Keratinocyte (primary cell): ENCODE results near the gene NALF2. TPM values are rescaled to one million over a fixed set of nuclear protein-coding genes. Genes with fewer than 3 reads are reported as not detected.

Experiments used
- DNase-seq: peaks from one replicate; pipeline ENCODE4 v3.0.0-alpha.2; 2011; ENCODE audit warnings: low read depth, missing footprints, low spot score
- FAIRE-seq: peaks from 2 replicates; lab custom pipeline; 2011; peaks lifted over from hg19 to GRCh38; lab: Jason Lieb, UNC
- H2AFZ ChIP-seq: 2 replicates; pipeline ENCODE4 v1.6.0; 2012; ENCODE audit warnings: low read length, control low read depth, inconsistent platforms; ENCODE audit not compliant: control insufficient read depth
- H3K27ac ChIP-seq: 2 replicates; pipeline ENCODE4 v1.5.1; 2011; ENCODE audit warnings: low read length; ENCODE audit not compliant: control insufficient read depth, insufficient read depth
- H3K27me3 ChIP-seq: 3 replicates; pipeline ENCODE4 v1.6.0; 2011; ENCODE audit warnings: low read length; ENCODE audit not compliant: control insufficient read depth, insufficient read depth; ENCODE audit errors: extremely low read depth
- H3K36me3 ChIP-seq, 2 experiments: 2 replicates in 1 of 2; 3 replicates in 1 of 2; pipeline ENCODE4 v1.5.1; 2011; ENCODE audit warnings: low read length in 2 of 2, mild to moderate bottlenecking in 1 of 2; ENCODE audit not compliant: control insufficient read depth in 2 of 2, insufficient read depth in 2 of 2; ENCODE audit errors: extremely low read depth in 1 of 2
- H3K4me1 ChIP-seq: 3 replicates; pipeline ENCODE4 v1.5.1; 2011; ENCODE audit warnings: low read length; ENCODE audit not compliant: control insufficient read depth, insufficient read depth; ENCODE audit errors: extremely low read depth
- H3K4me2 ChIP-seq: 3 replicates; pipeline ENCODE4 v1.6.0; 2011; ENCODE audit warnings: low read depth, low read length; ENCODE audit not compliant: control insufficient read depth, insufficient read depth; ENCODE audit errors: extremely low read depth
- H3K4me3 ChIP-seq, 3 experiments: fragments of 200-600 bp in 1 of 3; sonication (generic) in 1 of 3; 2 replicates in 2 of 3; 3 replicates in 1 of 3; pipeline ENCODE4 v1.5.1; 2011 to 2016; ENCODE audit warnings: low read length in 3 of 3, mild to moderate bottlenecking in 3 of 3, control low read depth in 2 of 3, inconsistent platforms in 1 of 3, low read depth in 1 of 3, mixed read lengths in 1 of 3, mixed run types in 1 of 3, moderate library complexity in 1 of 3; ENCODE audit not compliant: control insufficient read depth in 2 of 3, insufficient read depth in 2 of 3; ENCODE audit errors: extremely low read depth in 1 of 3
- H3K79me2 ChIP-seq: 2 replicates; pipeline ENCODE4 v1.6.0; 2012; ENCODE audit warnings: low read length; ENCODE audit not compliant: control insufficient read depth, insufficient read depth
- H3K9ac ChIP-seq: 3 replicates; pipeline ENCODE4 v1.6.0; 2011; ENCODE audit warnings: low read length; ENCODE audit not compliant: control insufficient read depth, insufficient read depth; ENCODE audit errors: extremely low read depth
- H3K9me1 ChIP-seq: 3 replicates; pipeline ENCODE4 v1.6.0; 2011; ENCODE audit warnings: low read length; ENCODE audit not compliant: control insufficient read depth, insufficient read depth; ENCODE audit errors: extremely low read depth
- H3K9me3 ChIP-seq: 2 replicates; pipeline ENCODE4 v1.5.1; 2012; ENCODE audit warnings: low read depth, low read length; ENCODE audit not compliant: control insufficient read depth
- H4K20me1 ChIP-seq: 3 replicates; pipeline ENCODE4 v1.6.0; 2011; ENCODE audit warnings: low read length; ENCODE audit not compliant: control insufficient read depth, insufficient read depth; ENCODE audit errors: extremely low read depth
- EZH2 ChIP-seq: IDR thresholded peaks from one replicate; pipeline ENCODE4 v1.6.1; 2012; ENCODE audit warnings: inconsistent platforms, mild to moderate bottlenecking, low read length, moderate library complexity
- dilution Hi-C: fragments of 300-500 bp; cut with MboI; formaldehyde crosslinking; loops from one replicate; pipeline ENCODE4 v1.7.0; 2020; ENCODE audit warnings: low sequenced_read_pairs; ENCODE audit not compliant: extremely low pct_ligation_motif_present
- polyA plus RNA-seq, 5 experiments: library from polyadenylated mRNA; depleted of rRNA in 3 of 5; stranded (reverse) in 3 of 5; stranded (forward) in 1 of 5; unstranded in 1 of 5; fragments of >200 nt; gene quantifications; 1 replicate in 1 of 5; 2 replicates in 3 of 5; 3 replicates in 1 of 5; pipeline versions ENCODE4 v1.2.1 to v1.2.3, GENCODE V29; 2011 to 2012; ENCODE audit warnings: missing spikeins in 2 of 5, low read depth in 1 of 5, low replicate concordance in 1 of 5
- TF ChIP-seq, protein P1 (sequence below), 3 experiments: IDR thresholded peaks in 1 of 3; conservative IDR thresholded peaks in 1 of 3; optimal IDR thresholded peaks in 1 of 3; 2 replicates in 2 of 3; 3 replicates in 1 of 3; pipeline versions ENCODE3 to v1.5.1; 2011; ENCODE audit warnings: low read length in 3 of 3, mild to moderate bottlenecking in 3 of 3, moderate library complexity in 2 of 3, control low read depth in 1 of 3, inconsistent platforms in 1 of 3; ENCODE audit not compliant: insufficient read depth in 2 of 3; ENCODE audit errors: extremely low read depth in 1 of 3

NALF2 gene
- polyA plus RNA-seq, 1 donor (not counting 4 experiments of a cell fraction or from before 2014, with no cell fraction given) = 2.5 TPM

DNA sequence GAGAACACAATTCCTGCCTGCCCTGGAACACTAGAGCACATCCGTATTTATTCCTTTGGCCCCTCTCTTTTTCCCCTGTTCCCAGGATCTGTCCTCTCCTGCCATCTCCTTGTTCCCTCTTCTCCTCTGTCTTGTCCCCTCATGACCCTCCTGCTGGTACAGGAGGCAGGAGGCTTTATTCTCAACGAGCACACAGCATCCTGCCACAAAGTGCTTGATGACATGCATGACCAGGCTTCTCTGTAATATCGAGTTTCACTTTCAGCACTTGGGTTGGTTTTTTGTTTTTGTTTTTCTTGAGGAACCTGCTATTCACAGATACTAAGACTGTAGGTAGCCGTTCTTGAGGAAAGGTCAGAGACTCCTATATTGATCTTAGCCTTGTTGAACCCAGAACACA lies 35.3 kb downstream of the NALF2 start:
- Histone ChIP-seq H3K4me1 (no peaks in the 10 kb centered on the region), H3K79me2 (no peaks in the 10 kb centered on the region), H3K36me3 (no peaks in the 10 kb centered on the region), H3K9ac (no peak overlapping the region), H4K20me1 (no peaks in the 10 kb centered on the region), H3K9me1 (no peaks in the 10 kb centered on the region), H2AFZ (no peak overlapping the region), H3K9me3 (no peaks in the 10 kb centered on the region), H3K4me3 (no peak overlapping the region), H3K4me2 (no peak overlapping the region), H3K27me3 (peaks cover 4% of the 10 kb centered on the region), H3K27ac (no peak overlapping the region)
- dilution Hi-C loops = no loop called here
- no peak for FAIRE-seq
- no peak for DNase-seq
- TF ChIP-seq, protein P1, sequence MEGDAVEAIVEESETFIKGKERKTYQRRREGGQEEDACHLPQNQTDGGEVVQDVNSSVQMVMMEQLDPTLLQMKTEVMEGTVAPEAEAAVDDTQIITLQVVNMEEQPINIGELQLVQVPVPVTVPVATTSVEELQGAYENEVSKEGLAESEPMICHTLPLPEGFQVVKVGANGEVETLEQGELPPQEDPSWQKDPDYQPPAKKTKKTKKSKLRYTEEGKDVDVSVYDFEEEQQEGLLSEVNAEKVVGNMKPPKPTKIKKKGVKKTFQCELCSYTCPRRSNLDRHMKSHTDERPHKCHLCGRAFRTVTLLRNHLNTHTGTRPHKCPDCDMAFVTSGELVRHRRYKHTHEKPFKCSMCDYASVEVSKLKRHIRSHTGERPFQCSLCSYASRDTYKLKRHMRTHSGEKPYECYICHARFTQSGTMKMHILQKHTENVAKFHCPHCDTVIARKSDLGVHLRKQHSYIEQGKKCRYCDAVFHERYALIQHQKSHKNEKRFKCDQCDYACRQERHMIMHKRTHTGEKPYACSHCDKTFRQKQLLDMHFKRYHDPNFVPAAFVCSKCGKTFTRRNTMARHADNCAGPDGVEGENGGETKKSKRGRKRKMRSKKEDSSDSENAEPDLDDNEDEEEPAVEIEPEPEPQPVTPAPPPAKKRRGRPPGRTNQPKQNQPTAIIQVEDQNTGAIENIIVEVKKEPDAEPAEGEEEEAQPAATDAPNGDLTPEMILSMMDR (optimal IDR thresholded peaks at IDR 0.05 in 1 of 3, IDR thresholded peaks at IDR 0.05 in 1 of 3, conservative IDR thresholded peaks at IDR 0.05 in 1 of 3; ENCODE audit: extremely low read depth in 1 of 3, insufficient read depth in 2 of 3, low read length in 3 of 3) = no peak
- no peak for TF ChIP-seq EZH2

DNA sequence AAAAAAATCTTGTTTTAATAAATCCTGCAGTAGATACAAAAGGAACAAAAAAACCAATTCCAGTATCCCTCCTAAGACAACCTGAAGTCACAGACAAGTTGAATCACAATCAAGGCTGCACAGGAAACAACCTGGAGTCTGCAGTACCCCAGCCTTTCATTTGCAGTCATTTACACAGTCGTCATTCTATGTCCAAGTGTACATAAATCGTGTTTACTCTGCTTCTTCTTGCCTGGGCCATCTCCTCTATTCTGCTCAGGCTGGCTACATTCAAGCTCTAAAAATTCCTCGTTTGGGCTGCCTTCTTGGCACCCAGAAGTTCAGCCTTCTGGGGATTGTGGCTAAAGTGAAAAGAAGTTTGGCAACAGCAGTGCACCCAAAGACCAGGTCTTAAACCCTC lies 37.8 kb downstream of the NALF2 start:
- no peak for TF ChIP-seq EZH2
- TF ChIP-seq, protein P1 (optimal IDR thresholded peaks at IDR 0.05 in 1 of 3, IDR thresholded peaks at IDR 0.05 in 1 of 3, conservative IDR thresholded peaks at IDR 0.05 in 1 of 3; ENCODE audit: extremely low read depth in 1 of 3, insufficient read depth in 2 of 3, low read length in 3 of 3) = no peak
- Histone ChIP-seq H3K79me2 (no peaks in the 10 kb centered on the region), H3K4me3 (no peak overlapping the region), H3K27ac (no peak overlapping the region), H2AFZ (no peak overlapping the region), H3K4me2 (no peak overlapping the region), H3K4me1 (no peaks in the 10 kb centered on the region), H3K9ac (no peak overlapping the region), H3K9me3 (no peaks in the 10 kb centered on the region), H4K20me1 (no peaks in the 10 kb centered on the region), H3K36me3 (no peaks in the 10 kb centered on the region), H3K9me1 (no peaks in the 10 kb centered on the region), H3K27me3 (peaks cover 4% of the 10 kb centered on the region)
- dilution Hi-C loops = no loop called here
- FAIRE-seq (no peak), DNase-seq (no peak)
